HL-60 (cell line): ENCODE data around the gene ABCA9.
A peak's percentile ranks its signal among the peaks of the same experiment; 100 is the strongest.

ENCODE experiments used
- DNase-seq, 2 experiments: peaks; one replicate each; pipeline ENCODE4 v3.0.0-alpha.2; 2010 to 2020; ENCODE audit warnings: low read depth in 1 of 2, low spot score in 1 of 2
- H3K27ac ChIP-seq: fragments of 250-450 bp; sonication (Bioruptor Pico); replicated peaks from 2 replicates; pipeline ENCODE4 v1.5.1; 2020; ENCODE audit warnings: mild to moderate bottlenecking, moderate library complexity
- H3K27me3 ChIP-seq: fragments of 250-450 bp; sonication (Bioruptor Pico); 2 replicates; pipeline ENCODE4 v1.5.1; 2021; ENCODE audit warnings: mild to moderate bottlenecking, moderate library complexity; ENCODE audit not compliant: insufficient read depth, poor library complexity, severe bottlenecking
- H3K4me3 ChIP-seq: replicated peaks from 2 replicates; pipeline ENCODE4 v1.5.1; 2011; ENCODE audit warnings: mild to moderate bottlenecking, control low read depth, low read length; ENCODE audit not compliant: insufficient read depth
- CTCF ChIP-seq: IDR thresholded peaks from one replicate; pipeline ENCODE4 v1.5.1; 2011; ENCODE audit warnings: low read length, control low read depth, inconsistent platforms; ENCODE audit not compliant: insufficient read depth
- GABPA ChIP-seq: IDR thresholded peaks from 2 replicates; pipeline ENCODE4 v1.6.1; 2012; ENCODE audit warnings: low read depth
- POLR2AphosphoS5 ChIP-seq: IDR thresholded peaks from 2 replicates; pipeline ENCODE4 v1.6.1; 2012; ENCODE audit warnings: low read depth
- SPI1 ChIP-seq: IDR thresholded peaks from 2 replicates; pipeline ENCODE4 v1.6.1; 2012; ENCODE audit warnings: low read depth, mild to moderate bottlenecking, borderline replicate concordance
- TF ChIP-seq, protein P1 (sequence below): IDR thresholded peaks from 2 replicates; pipeline ENCODE4 v1.6.1; 2012; ENCODE audit warnings: low read depth; ENCODE audit not compliant: insufficient replicate concordance

The ABCA9 gene

DNA sequence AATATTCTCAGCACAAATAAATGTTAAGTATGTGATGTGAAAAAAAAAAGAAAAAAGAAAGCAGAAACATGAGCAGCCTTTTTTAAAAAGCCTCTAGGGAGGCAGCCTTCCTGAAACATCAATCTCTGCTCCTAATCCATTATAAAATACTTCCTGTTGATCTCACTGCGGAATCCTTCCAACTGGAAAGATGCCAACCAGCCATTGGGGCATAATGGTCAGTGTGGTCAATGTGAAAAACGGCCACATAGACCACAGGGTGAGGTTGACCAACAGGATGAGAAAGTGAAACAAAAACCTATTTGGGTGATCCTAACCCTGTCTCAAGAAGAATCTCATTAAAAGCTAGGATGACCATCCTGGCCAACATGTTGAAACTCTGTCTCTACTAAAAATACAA lies 79.4 kb downstream of the ABCA9 start:
- Histone ChIP-seq H3K27ac (no peak overlapping the region), H3K4me3 (no peak overlapping the region), H3K27me3 (no peaks in the 10 kb centered on the region)
- DNase-seq, result no peak
- TF ChIP-seq POLR2AphosphoS5, result no peak
- TF ChIP-seq GABPA, result no peak

GRCh38 chr17:68973098-68973846 lies 87.5 kb downstream of the ABCA9 start:
- Histone ChIP-seq H3K27me3 (no peaks in the 10 kb centered on the region), H3K27ac (no peak overlapping the region), H3K4me3 (no peak overlapping the region)
- TF ChIP-seq, protein P1, sequence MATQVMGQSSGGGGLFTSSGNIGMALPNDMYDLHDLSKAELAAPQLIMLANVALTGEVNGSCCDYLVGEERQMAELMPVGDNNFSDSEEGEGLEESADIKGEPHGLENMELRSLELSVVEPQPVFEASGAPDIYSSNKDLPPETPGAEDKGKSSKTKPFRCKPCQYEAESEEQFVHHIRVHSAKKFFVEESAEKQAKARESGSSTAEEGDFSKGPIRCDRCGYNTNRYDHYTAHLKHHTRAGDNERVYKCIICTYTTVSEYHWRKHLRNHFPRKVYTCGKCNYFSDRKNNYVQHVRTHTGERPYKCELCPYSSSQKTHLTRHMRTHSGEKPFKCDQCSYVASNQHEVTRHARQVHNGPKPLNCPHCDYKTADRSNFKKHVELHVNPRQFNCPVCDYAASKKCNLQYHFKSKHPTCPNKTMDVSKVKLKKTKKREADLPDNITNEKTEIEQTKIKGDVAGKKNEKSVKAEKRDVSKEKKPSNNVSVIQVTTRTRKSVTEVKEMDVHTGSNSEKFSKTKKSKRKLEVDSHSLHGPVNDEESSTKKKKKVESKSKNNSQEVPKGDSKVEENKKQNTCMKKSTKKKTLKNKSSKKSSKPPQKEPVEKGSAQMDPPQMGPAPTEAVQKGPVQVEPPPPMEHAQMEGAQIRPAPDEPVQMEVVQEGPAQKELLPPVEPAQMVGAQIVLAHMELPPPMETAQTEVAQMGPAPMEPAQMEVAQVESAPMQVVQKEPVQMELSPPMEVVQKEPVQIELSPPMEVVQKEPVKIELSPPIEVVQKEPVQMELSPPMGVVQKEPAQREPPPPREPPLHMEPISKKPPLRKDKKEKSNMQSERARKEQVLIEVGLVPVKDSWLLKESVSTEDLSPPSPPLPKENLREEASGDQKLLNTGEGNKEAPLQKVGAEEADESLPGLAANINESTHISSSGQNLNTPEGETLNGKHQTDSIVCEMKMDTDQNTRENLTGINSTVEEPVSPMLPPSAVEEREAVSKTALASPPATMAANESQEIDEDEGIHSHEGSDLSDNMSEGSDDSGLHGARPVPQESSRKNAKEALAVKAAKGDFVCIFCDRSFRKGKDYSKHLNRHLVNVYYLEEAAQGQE, result no peak
- TF ChIP-seq GABPA (no peak), CTCF (no peak), POLR2AphosphoS5 (no peak), SPI1 (no peak)
- no peak for DNase-seq

DNA sequence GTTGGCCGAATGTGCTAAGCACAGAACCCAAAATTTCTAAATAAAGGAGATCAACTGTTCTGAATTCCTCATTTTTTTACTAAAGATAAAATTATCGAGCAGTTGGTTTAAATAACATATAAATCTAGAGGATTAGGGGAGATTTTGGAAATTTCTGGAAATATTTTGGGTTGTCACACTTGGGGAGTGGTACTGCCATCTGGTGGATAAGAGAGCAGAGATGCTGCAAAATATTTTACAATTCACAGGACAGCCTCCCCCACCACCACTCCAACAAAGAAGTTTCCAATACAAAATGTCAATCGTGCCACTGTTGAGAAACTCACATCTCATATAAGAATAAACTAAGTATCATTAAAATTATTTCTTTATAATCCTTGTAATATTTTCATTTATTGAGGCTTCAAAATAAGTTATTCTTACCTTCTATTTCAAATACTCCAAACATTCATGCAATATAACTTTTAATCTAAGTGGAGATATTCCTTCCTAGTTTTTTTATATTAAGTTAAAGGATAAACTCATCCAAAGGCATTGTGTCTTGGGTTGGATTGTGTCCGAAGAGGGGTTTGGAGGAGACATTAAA lies 88.5 kb downstream of the ABCA9 start:
- H3K4me3 ChIP-seq, result no peak overlapping the region
- peak in 1 of 2 experiments; percentile 20 for DNase-seq
- H3K27me3 ChIP-seq, result no peaks in the 10 kb centered on the region
- TF ChIP-seq, protein P1, result no peak
- TF ChIP-seq POLR2AphosphoS5, result no peak
- TF ChIP-seq SPI1, result no peak
- no peak for TF ChIP-seq GABPA
- no peak for TF ChIP-seq CTCF
- no peak overlapping the region for H3K27ac ChIP-seq

DNA sequence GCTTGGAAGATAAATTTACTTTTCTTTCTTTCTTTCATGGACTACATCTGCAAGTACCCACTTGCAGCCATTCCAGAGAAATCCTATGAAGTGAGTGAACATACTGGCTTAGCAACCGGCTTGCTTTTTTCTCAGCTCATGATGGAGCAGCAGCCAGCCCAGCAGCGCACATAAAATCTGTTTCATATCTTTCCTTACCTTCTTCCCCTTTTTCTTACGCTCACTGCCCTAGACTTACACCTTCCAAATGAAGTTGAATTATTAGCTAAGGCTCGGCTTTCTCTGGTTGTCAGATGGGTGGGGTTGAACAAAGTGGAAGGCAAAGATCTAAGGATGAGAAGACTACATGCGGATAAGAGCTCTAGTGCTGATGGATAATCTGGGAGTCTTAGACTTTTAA lies 91.6 kb downstream of the ABCA9 start:
- TF ChIP-seq GABPA (no peak), POLR2AphosphoS5 (no peak), SPI1 (no peak), CTCF (no peak)
- TF ChIP-seq, protein P1, result no peak
- no peak overlapping the region for H3K4me3 ChIP-seq
- no peak for DNase-seq
- H3K27ac ChIP-seq, result no peak overlapping the region
- H3K27me3 ChIP-seq, result no peaks in the 10 kb centered on the region
